ENCODE results near the gene TRPM5. TPM values are rescaled to one million over a fixed set of nuclear protein-coding genes. Genes with fewer than 3 reads are reported as not detected.
A peak's percentile ranks its signal among the peaks of the same experiment; 100 is the strongest.

TRPM5 gene
- total and polyA plus RNA-seq, 11 donors = not detected

GRCh38 chr11:2466069-2466801 lies 21.9 kb upstream of the TRPM5 start:
- H3K27me3 ChIP-seq = no peaks in the 10 kb centered on the region
- H3K27ac ChIP-seq = peak overlapping the region in 5 of 12 donors; percentile 17 to 93 (median 91)
- H3K4me1 ChIP-seq = peaks cover 0 to 65% (median 27%) of the 10 kb centered on the region in 12 donors
- no peaks in the 10 kb centered on the region for H3K9me3 ChIP-seq
- TF ChIP-seq, protein P1, sequence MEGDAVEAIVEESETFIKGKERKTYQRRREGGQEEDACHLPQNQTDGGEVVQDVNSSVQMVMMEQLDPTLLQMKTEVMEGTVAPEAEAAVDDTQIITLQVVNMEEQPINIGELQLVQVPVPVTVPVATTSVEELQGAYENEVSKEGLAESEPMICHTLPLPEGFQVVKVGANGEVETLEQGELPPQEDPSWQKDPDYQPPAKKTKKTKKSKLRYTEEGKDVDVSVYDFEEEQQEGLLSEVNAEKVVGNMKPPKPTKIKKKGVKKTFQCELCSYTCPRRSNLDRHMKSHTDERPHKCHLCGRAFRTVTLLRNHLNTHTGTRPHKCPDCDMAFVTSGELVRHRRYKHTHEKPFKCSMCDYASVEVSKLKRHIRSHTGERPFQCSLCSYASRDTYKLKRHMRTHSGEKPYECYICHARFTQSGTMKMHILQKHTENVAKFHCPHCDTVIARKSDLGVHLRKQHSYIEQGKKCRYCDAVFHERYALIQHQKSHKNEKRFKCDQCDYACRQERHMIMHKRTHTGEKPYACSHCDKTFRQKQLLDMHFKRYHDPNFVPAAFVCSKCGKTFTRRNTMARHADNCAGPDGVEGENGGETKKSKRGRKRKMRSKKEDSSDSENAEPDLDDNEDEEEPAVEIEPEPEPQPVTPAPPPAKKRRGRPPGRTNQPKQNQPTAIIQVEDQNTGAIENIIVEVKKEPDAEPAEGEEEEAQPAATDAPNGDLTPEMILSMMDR (IDR thresholded peaks at IDR 0.05) = no peak
- TF ChIP-seq POLR2A (IDR thresholded peaks at IDR 0.05) = no peak
- H3K4me3 ChIP-seq = no peak overlapping the region
- 64 to 83% (median 78%) methylated on average over 4 to 9 of the region's 9 CpGs for WGBS, 4 donors
- DNase-seq = peak in 1 of 5 donors; percentile 48
- intact Hi-C loops (cut with DNase I) = no loop called here
- no peak for ATAC-seq
- no peaks in the 10 kb centered on the region for H3K36me3 ChIP-seq

GRCh38 chr11:2465202-2466068 lies 21.1 kb upstream of the TRPM5 start:
- Histone ChIP-seq H3K4me3 (no peak overlapping the region), H3K4me1 (peaks cover 0 to 73% (median 34%) of the 10 kb centered on the region in 12 donors), H3K36me3 (no peaks in the 10 kb centered on the region), H3K27ac (peak overlapping the region in 8 of 12 donors; percentile 5 to 95 (median 88)), H3K9me3 (no peaks in the 10 kb centered on the region), H3K27me3 (no peaks in the 10 kb centered on the region)
- ATAC-seq = no peak
- intact Hi-C loops (cut with DNase I) = no loop called here
- peak in 1 of 5 donors; percentile 51 for DNase-seq
- WGBS, 4 donors = 59 to 85% (median 85%) methylated on average over 8 to 20 of the region's 20 CpGs
- TF ChIP-seq, protein P1 (IDR thresholded peaks at IDR 0.05) = no peak
- no peak for TF ChIP-seq POLR2A (IDR thresholded peaks at IDR 0.05)

DNA sequence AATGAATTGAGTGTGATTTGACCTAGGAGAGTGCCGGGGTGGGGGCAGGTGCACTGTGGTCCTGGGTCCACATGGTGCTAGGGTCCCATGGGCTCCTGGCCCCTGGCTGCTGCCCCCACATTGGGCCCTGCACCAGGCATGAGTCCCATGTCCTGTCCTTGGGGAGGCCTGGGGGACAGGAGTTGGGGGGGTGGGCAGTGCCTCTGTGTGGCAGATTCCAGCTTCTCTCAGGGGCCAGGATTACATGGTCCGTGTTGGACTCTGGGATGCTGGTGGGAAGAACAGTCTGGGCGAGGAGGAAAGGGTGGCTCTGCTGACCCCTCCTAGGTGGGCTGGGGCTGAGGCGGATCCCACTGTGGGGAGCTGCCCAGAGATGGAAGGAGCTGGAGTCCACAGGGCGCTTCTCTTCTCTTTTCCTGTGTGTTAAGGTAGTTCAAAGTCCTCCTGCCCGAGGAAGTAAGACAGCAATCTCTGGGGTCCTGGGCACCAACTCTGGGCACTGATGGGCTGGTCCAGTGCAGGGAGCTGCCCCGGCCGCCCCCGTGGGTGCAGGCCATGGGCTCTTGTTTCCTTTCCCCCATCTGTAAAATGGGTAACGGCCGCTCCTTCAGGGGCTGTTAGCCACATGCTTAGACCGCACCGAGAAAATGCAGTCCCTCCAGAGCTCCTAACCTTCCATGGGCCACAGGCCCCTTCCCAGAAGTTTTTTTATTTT lies 20.3 kb upstream of the TRPM5 start:
- ATAC-seq (no peak), DNase-seq (peak in 1 of 5 donors; percentile 32)
- Histone ChIP-seq H3K4me1 (peaks cover 0 to 82% (median 37%) of the 10 kb centered on the region in 12 donors), H3K36me3 (no peaks in the 10 kb centered on the region), H3K4me3 (no peak overlapping the region), H3K27ac (peak overlapping the region; percentile 62 to 97 (median 89)), H3K27me3 (no peaks in the 10 kb centered on the region), H3K9me3 (no peaks in the 10 kb centered on the region)
- WGBS, 4 donors = 87 to 90% (median 89%) methylated on average over 11 to 13 of the region's 13 CpGs
- intact Hi-C loops (cut with DNase I) = loop anchor here in 4 of 10 donors (5.0 kb wide), 2 partner anchors 48 to 53 kb away; no protein-coding TSS in a partner anchor
- TF ChIP-seq, protein P1 (IDR thresholded peaks at IDR 0.05) = no peak
- no peak for TF ChIP-seq POLR2A (IDR thresholded peaks at IDR 0.05)

Measured in heart left ventricle (tissue), 16 donors.